Mesendoderm (in vitro differentiated cells): ENCODE data around the gene MFAP4.
A peak's percentile ranks its signal among the peaks of the same experiment; 100 is the strongest.

ENCODE experiments used
- DNase-seq: peaks from one replicate; pipeline ENCODE4 v3.0.0; 2013
- H2AK5ac ChIP-seq: 2 replicates; pipeline ENCODE4 v1.6.1; 2013; ENCODE audit warnings: low read length, inconsistent platforms
- H2BK120ac ChIP-seq: 2 replicates; pipeline ENCODE4 v1.6.1; 2013; ENCODE audit warnings: low read depth, mild to moderate bottlenecking, low read length, moderate library complexity, mixed read lengths
- H2BK15ac ChIP-seq: replicated peaks from 2 replicates; pipeline ENCODE4 v1.6.1; 2013; ENCODE audit warnings: low read depth, mild to moderate bottlenecking, moderate library complexity
- H2BK5ac ChIP-seq: 2 replicates; pipeline ENCODE4 v1.6.1; 2013; ENCODE audit warnings: low read length, inconsistent platforms
- H3K18ac ChIP-seq: 2 replicates; pipeline ENCODE4 v1.6.1; 2013; ENCODE audit warnings: mild to moderate bottlenecking, low read length, mixed read lengths
- H3K23ac ChIP-seq: one replicate; pipeline ENCODE4 v1.6.1; 2013; ENCODE audit warnings: low read length
- H3K27ac ChIP-seq: 2 replicates; pipeline ENCODE4 v1.5.1; 2013; ENCODE audit warnings: low read depth, mild to moderate bottlenecking, inconsistent platforms, low read length, moderate library complexity
- H3K27me3 ChIP-seq: 2 replicates; pipeline ENCODE4 v1.6.1; 2013; ENCODE audit warnings: low read length, control low read depth, mild to moderate bottlenecking, inconsistent platforms; ENCODE audit not compliant: insufficient read depth, poor library complexity
- H3K36me3 ChIP-seq: 2 replicates; pipeline ENCODE4 v1.6.1; 2013; ENCODE audit warnings: low read length, inconsistent platforms; ENCODE audit not compliant: control insufficient read depth, insufficient read depth
- H3K4ac ChIP-seq: one replicate; pipeline ENCODE4 v1.6.1; 2013; ENCODE audit warnings: low read depth, mild to moderate bottlenecking, low read length, moderate library complexity
- H3K4me1 ChIP-seq: 2 replicates; pipeline ENCODE4 v1.6.1; 2013; ENCODE audit warnings: low read depth, low read length, inconsistent platforms; ENCODE audit not compliant: control insufficient read depth
- H3K4me2 ChIP-seq: 2 replicates; pipeline ENCODE4 v1.6.1; 2013; ENCODE audit warnings: low read length
- H3K4me3 ChIP-seq: 2 replicates; pipeline ENCODE4 v1.5.1; 2013; ENCODE audit warnings: mild to moderate bottlenecking, low read length
- H3K56ac ChIP-seq: one replicate; pipeline ENCODE4 v1.6.1; 2013; ENCODE audit warnings: low read length
- H3K79me1 ChIP-seq: 2 replicates; pipeline ENCODE4 v1.6.1; 2013; ENCODE audit warnings: low read length, inconsistent platforms
- H3K79me2 ChIP-seq: 2 replicates; pipeline ENCODE4 v1.6.1; 2013; ENCODE audit warnings: mild to moderate bottlenecking, low read length; ENCODE audit not compliant: control insufficient read depth, insufficient read depth
- H3K9ac ChIP-seq: 2 replicates; pipeline ENCODE4 v1.6.1; 2013; ENCODE audit warnings: low read length, inconsistent platforms
- H4K5ac ChIP-seq: one replicate; pipeline ENCODE4 v1.6.1; 2013; ENCODE audit warnings: low read length
- H4K8ac ChIP-seq: one replicate; pipeline ENCODE4 v1.6.1; 2013; ENCODE audit warnings: low read depth, mild to moderate bottlenecking, control low read depth, low read length, moderate library complexity
- WGBS: extraction: QIAGEN DNeasy Blood & Tissue Kit; methylation state at CpG from one replicate; pipeline ENCODE4 v1.1.7; 2013; ENCODE audit warnings: low lambda C conversion rate, missing lambda C conversion rate; ENCODE audit not compliant: insufficient coverage; ENCODE audit errors: extremely low coverage; 5-methylcytosine and 5-hydroxymethylcytosine counted together

The MFAP4 gene

DNA sequence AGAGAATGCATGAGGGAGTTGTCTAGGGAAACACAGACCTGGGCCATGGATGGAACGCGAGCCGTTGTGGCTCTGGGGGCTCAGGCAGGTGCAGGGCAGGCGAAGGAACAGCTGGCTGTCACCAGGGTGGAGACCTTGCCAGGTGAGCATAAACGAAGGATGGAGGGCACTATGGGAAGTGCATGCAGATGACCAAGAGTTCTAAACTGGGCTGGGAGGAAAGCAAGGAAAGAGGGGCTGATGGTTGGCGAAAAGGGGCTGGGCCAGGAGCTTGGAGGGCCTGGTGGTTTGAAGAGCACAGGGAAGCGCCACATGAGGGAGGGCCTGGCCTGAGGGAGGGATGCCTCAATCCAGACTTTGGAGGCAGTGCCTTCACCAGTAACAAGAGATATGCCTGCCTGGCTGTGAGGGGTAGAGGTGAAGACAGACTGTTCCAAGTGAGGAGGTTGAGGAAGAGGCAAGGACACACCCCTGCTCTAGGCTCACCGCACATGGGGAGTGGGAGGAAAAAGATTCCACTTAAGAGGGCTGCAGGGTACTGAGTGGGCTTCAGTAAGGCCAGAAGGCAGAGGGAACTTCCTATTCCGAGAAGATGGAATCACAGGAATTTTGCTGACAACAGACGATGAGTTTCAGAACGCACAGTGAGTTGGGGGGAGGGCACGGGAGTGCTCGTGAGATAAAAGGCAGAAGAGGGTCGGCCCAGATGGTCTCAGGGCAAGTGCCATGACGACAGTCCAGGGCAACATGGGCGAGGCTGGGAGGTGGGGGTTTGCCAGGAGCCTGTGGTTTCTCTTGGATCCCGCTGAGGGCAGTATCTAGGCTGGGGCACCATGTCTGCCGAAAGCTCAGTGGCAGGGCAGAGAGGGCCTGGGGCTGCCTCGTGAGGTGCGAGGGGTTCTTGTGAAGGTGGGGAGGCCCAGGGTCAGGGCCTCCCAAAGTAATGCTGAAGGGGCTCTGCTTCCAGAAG lies 45.1 kb downstream of the MFAP4 start:
- Histone ChIP-seq H3K23ac (no peak overlapping the region), H3K27me3 (no peaks in the 10 kb centered on the region), H3K79me2 (no peaks in the 10 kb centered on the region), H2BK5ac (no peak overlapping the region), H3K18ac (no peak overlapping the region), H3K4ac (no peak overlapping the region), H2AK5ac (no peak overlapping the region), H3K4me3 (no peak overlapping the region), H2BK15ac (no peak overlapping the region), H3K27ac (no peak overlapping the region), H2BK120ac (no peak overlapping the region), H4K8ac (no peak overlapping the region), H4K5ac (no peak overlapping the region), H3K4me2 (no peak overlapping the region), H3K4me1 (no peaks in the 10 kb centered on the region), H3K9ac (no peak overlapping the region), H3K56ac (no peak overlapping the region), H3K79me1 (no peaks in the 10 kb centered on the region), H3K36me3 (no peaks in the 10 kb centered on the region)
- DNase-seq: peak; percentile 56
- WGBS: no CpG with 5 or more reads among the region's 20 CpGs

- no CpG with 5 or more reads among the region's 7 CpGs for WGBS
- DNase-seq: no peak
Observed at GRCh38 chr17:19341211-19341631, 45.8 kb downstream of the MFAP4 start.

GRCh38 chr17:19339341-19339815 lies 47.6 kb downstream of the MFAP4 start:
- Histone ChIP-seq H4K8ac (no peak overlapping the region), H3K4ac (no peak overlapping the region), H3K36me3 (no peaks in the 10 kb centered on the region), H3K23ac (no peak overlapping the region), H3K4me1 (no peaks in the 10 kb centered on the region), H3K79me2 (no peaks in the 10 kb centered on the region), H3K4me3 (no peak overlapping the region), H4K5ac (no peak overlapping the region), H3K27me3 (no peaks in the 10 kb centered on the region), H2BK15ac (no peak overlapping the region), H3K18ac (no peak overlapping the region), H3K79me1 (no peaks in the 10 kb centered on the region), H2BK120ac (no peak overlapping the region), H3K4me2 (no peak overlapping the region), H3K9ac (no peak overlapping the region), H2AK5ac (no peak overlapping the region), H2BK5ac (no peak overlapping the region), H3K56ac (no peak overlapping the region), H3K27ac (no peak overlapping the region)
- no peak for DNase-seq
- WGBS: no CpG with 5 or more reads among the region's 2 CpGs

More at GRCh38 chr17:19341211-19341631, 45.8 kb downstream of the MFAP4 start:
- H3K9ac ChIP-seq: no peak overlapping the region
- H3K27ac ChIP-seq: no peak overlapping the region
- H3K4ac ChIP-seq: no peak overlapping the region
- H2BK120ac ChIP-seq: no peak overlapping the region
- no peak overlapping the region for H4K8ac ChIP-seq
- H3K4me1 ChIP-seq: no peaks in the 10 kb centered on the region
- H3K27me3 ChIP-seq: no peaks in the 10 kb centered on the region
- no peak overlapping the region for H3K4me3 ChIP-seq
- H2BK15ac ChIP-seq: no peak overlapping the region
- no peak overlapping the region for H2AK5ac ChIP-seq
- no peaks in the 10 kb centered on the region for H3K79me2 ChIP-seq
- H4K5ac ChIP-seq: no peak overlapping the region
- no peak overlapping the region for H3K56ac ChIP-seq
- H3K4me2 ChIP-seq: no peak overlapping the region
- no peaks in the 10 kb centered on the region for H3K79me1 ChIP-seq
- H3K23ac ChIP-seq: no peak overlapping the region
- no peak overlapping the region for H3K18ac ChIP-seq
- H3K36me3 ChIP-seq: no peaks in the 10 kb centered on the region
- no peak overlapping the region for H2BK5ac ChIP-seq

DNA sequence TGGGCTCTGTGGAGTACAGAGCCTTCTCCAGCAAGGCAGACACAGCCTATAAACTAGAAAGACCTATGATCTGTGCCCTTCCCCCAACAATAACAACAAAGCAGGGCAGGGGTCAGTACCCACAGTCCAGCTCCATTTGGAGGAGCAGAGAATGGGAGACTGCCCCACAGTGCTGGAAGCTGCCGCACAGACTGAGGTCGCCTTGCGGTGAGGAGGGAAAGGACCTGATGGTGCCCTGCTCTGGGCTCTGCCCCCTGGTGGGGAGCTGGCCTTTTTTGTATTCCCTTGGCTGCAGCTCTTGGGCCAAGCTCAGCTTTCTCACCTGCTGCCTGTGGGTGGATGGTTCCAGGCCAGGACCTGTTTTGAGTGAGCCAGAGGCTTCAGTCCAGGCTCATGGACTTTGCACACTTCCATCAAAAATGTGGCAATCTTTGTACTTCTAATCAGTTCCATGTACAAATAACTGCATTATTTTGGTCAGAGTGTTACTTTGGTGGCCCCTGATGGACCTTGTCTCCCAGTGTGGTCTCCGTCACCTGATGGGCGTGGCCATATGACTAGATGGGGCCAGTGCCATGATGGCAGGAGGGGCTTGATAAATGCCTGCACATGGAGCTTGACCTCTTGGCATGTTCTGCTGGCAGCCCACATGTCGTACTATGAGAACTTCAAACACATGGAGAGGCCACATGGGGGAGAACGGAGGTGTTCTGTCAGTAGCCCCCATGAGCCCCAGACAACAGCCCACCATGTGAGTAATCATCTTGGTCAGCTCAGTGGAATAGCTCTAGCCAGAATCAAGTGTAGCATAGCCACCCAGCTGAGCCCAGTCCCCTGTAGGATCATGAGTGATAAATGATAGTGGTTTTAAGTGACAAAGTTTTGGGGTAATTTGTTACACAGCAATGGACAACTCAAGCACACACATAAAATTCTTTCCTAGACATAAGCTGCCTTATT lies 48.7 kb downstream of the MFAP4 start:
- no peak overlapping the region for H3K23ac ChIP-seq
- no peaks in the 10 kb centered on the region for H3K79me2 ChIP-seq
- no peak overlapping the region for H3K4me2 ChIP-seq
- no peaks in the 10 kb centered on the region for H3K36me3 ChIP-seq
- no peaks in the 10 kb centered on the region for H3K79me1 ChIP-seq
- no peak overlapping the region for H2AK5ac ChIP-seq
- no peak overlapping the region for H3K4me3 ChIP-seq
- no peak overlapping the region for H2BK15ac ChIP-seq
- H3K27ac ChIP-seq: no peak overlapping the region
- H3K18ac ChIP-seq: no peak overlapping the region
- H3K4me1 ChIP-seq: no peaks in the 10 kb centered on the region
- WGBS: no CpG with 5 or more reads among the region's 7 CpGs
- H4K5ac ChIP-seq: no peak overlapping the region
- H2BK5ac ChIP-seq: no peak overlapping the region
- no peak overlapping the region for H3K9ac ChIP-seq
- DNase-seq: peak; percentile 83
- peak overlapping the region; percentile 35 for H3K56ac ChIP-seq
- no peaks in the 10 kb centered on the region for H3K27me3 ChIP-seq
- H3K4ac ChIP-seq: no peak overlapping the region
- no peak overlapping the region for H4K8ac ChIP-seq
- no peak overlapping the region for H2BK120ac ChIP-seq

GRCh38 chr17:19337712-19338023 lies 49.3 kb downstream of the MFAP4 start:
- no peak overlapping the region for H3K27ac ChIP-seq
- WGBS: no CpG with 5 or more reads among the region's 2 CpGs

More at GRCh38 chr17:19337712-19338023, 49.3 kb downstream of the MFAP4 start:
- peak overlapping the region; percentile 35 for H3K56ac ChIP-seq
- no peak overlapping the region for H3K4me3 ChIP-seq
- no peak overlapping the region for H2BK5ac ChIP-seq
- H3K79me1 ChIP-seq: no peaks in the 10 kb centered on the region
- H3K9ac ChIP-seq: no peak overlapping the region
- H3K4ac ChIP-seq: no peak overlapping the region
- H2AK5ac ChIP-seq: no peak overlapping the region
- H3K4me1 ChIP-seq: no peaks in the 10 kb centered on the region
- H3K23ac ChIP-seq: no peak overlapping the region
- H4K8ac ChIP-seq: no peak overlapping the region
- H3K36me3 ChIP-seq: no peaks in the 10 kb centered on the region
- no peak overlapping the region for H2BK120ac ChIP-seq
- H3K18ac ChIP-seq: no peak overlapping the region
- no peaks in the 10 kb centered on the region for H3K79me2 ChIP-seq
- no peaks in the 10 kb centered on the region for H3K27me3 ChIP-seq
- H2BK15ac ChIP-seq: no peak overlapping the region
- no peak overlapping the region for H4K5ac ChIP-seq
- no peak overlapping the region for H3K4me2 ChIP-seq
- no peak for DNase-seq
